GM23338 (cell line): ENCODE results near the gene XRCC6. TPM values are rescaled to one million over a fixed set of nuclear protein-coding genes. Genes with fewer than 3 reads are reported as not detected.

ENCODE experiments used
- ATAC-seq: fragments of 200-7000 bp; cut with Tn5 transposase; 3 replicates; pipeline ENCODE4 v1.9.1; 2020
- DNase-seq: peaks from one replicate; pipeline ENCODE4 v3.0.0-alpha.2; 2015; ENCODE audit warnings: low spot score
- H2AFZ ChIP-seq: fragments of 200-600 bp; sonication (generic); 2 replicates; pipeline ENCODE4 v1.8.0; 2016; ENCODE audit warnings: antibody characterized with exemption, mild to moderate bottlenecking, moderate library complexity
- H3F3A ChIP-seq: fragments of 200-600 bp; sonication (generic); replicated peaks from 2 replicates; pipeline ENCODE4 v1.8.0; 2017; ENCODE audit warnings: antibody characterized with exemption, mixed run types, low read depth
- H3K27ac ChIP-seq: fragments of 200-600 bp; sonication (generic); 2 replicates; pipeline ENCODE4 v1.6.1; 2016; ENCODE audit warnings: low read depth
- H3K27me3 ChIP-seq: fragments of 200-600 bp; sonication (generic); 2 replicates; pipeline ENCODE4 v1.8.0; 2016; ENCODE audit warnings: mild to moderate bottlenecking, mixed run types, moderate library complexity; ENCODE audit not compliant: insufficient read depth
- H3K36me3 ChIP-seq: fragments of 200-600 bp; sonication (generic); 2 replicates; pipeline ENCODE4 v1.8.0; 2016; ENCODE audit warnings: mild to moderate bottlenecking; ENCODE audit not compliant: insufficient read depth
- H3K4me1 ChIP-seq: fragments of 200-600 bp; sonication (generic); 2 replicates; pipeline ENCODE4 v1.8.0; 2016; ENCODE audit warnings: mild to moderate bottlenecking, moderate library complexity; ENCODE audit not compliant: insufficient read depth
- H3K4me2 ChIP-seq: fragments of 200-600 bp; sonication (generic); 2 replicates; pipeline ENCODE4 v1.7.1; 2017; ENCODE audit warnings: mixed run types
- H3K4me3 ChIP-seq: fragments of 200-600 bp; sonication (generic); 2 replicates; pipeline ENCODE4 v1.6.1; 2016; ENCODE audit warnings: mixed run types
- H3K79me2 ChIP-seq: fragments of 200-600 bp; sonication (generic); replicated peaks from 2 replicates; pipeline ENCODE4 v1.8.0; 2017; ENCODE audit warnings: mild to moderate bottlenecking; ENCODE audit not compliant: insufficient read depth
- H3K9me2 ChIP-seq: fragments of 200-600 bp; sonication (generic); 2 replicates; pipeline ENCODE4 v1.8.0; 2017; ENCODE audit not compliant: insufficient read depth
- H4K20me1 ChIP-seq: fragments of 200-600 bp; sonication (generic); replicated peaks from 2 replicates; pipeline ENCODE4 v1.8.0; 2017; ENCODE audit warnings: mild to moderate bottlenecking; ENCODE audit not compliant: insufficient read depth
- H3K27ac Mint-ChIP-seq: 2 replicates; pipeline ENCODE4 v1.8.0; 2020; ENCODE audit warnings: inconsistent platforms, mild to moderate bottlenecking, moderate library complexity, mixed read lengths
- H3K27me3 Mint-ChIP-seq: 3 replicates; pipeline ENCODE4 v1.8.0; 2022; ENCODE audit warnings: low read depth, mild to moderate bottlenecking, moderate library complexity, mixed read lengths, inconsistent platforms; ENCODE audit not compliant: insufficient read depth, poor library complexity
- H3K36me3 Mint-ChIP-seq: 3 replicates; pipeline ENCODE4 v1.8.0; 2021; ENCODE audit warnings: low read depth, mild to moderate bottlenecking, inconsistent platforms, moderate library complexity, mixed read lengths
- H3K4me1 Mint-ChIP-seq: 3 replicates; pipeline ENCODE4 v1.8.0; 2020; ENCODE audit warnings: mild to moderate bottlenecking, inconsistent platforms, mixed read lengths
- H3K4me3 Mint-ChIP-seq: 3 replicates; pipeline ENCODE4 v1.8.0; 2021; ENCODE audit warnings: moderate library complexity, mild to moderate bottlenecking, inconsistent platforms, mixed read lengths
- H3K9me3 Mint-ChIP-seq: 3 replicates; pipeline ENCODE4 v1.8.0; 2020; ENCODE audit warnings: moderate library complexity, mild to moderate bottlenecking, inconsistent platforms, mixed read lengths
- CREB1 ChIP-seq: fragments of 250-450 bp; sonication (Bioruptor Pico); IDR thresholded peaks from 2 replicates; pipeline ENCODE4 v1.5.0; 2020; ENCODE audit warnings: low read depth, mild to moderate bottlenecking, moderate library complexity
- CTCF ChIP-seq, 2 experiments: fragments of 200-600 bp in 1 of 2; sonication (generic) in 1 of 2; conservative IDR thresholded peaks; 2 replicates each; pipeline versions ENCODE4 v1.5.1 to v1.6.1; 2016 to 2017; ENCODE audit warnings: antibody characterized with exemption in 2 of 2, low read depth in 2 of 2, mild to moderate bottlenecking in 2 of 2, moderate library complexity in 1 of 2
- EZH2 ChIP-seq: fragments of 200-600 bp; sonication (generic); IDR thresholded peaks from one replicate; pipeline ENCODE4 v1.8.0; 2017; ENCODE audit warnings: antibody characterized with exemption, mild to moderate bottlenecking, low read depth; ENCODE audit not compliant: unreplicated experiment
- EZH2phosphoT487 ChIP-seq: fragments of 200-600 bp; sonication (generic); IDR thresholded peaks from one replicate; pipeline ENCODE4 v1.8.1; 2018; ENCODE audit warnings: antibody characterized with exemption; ENCODE audit not compliant: unreplicated experiment
- JUNB ChIP-seq: IDR thresholded peaks from one replicate; pipeline ENCODE4 v1.6.1; 2016; ENCODE audit warnings: antibody characterized with exemption; ENCODE audit not compliant: unreplicated experiment
- NANOG ChIP-seq: IDR thresholded peaks from 2 replicates; pipeline ENCODE4 v1.6.1; 2016; ENCODE audit warnings: antibody characterized with exemption, borderline replicate concordance
- POLR2AphosphoS5 ChIP-seq: IDR thresholded peaks from 2 replicates; pipeline ENCODE4 v1.6.1; 2016; ENCODE audit warnings: antibody characterized with exemption, low read depth
- STAT1 ChIP-seq: IDR thresholded peaks from one replicate; pipeline ENCODE4 v1.6.1; 2016; ENCODE audit warnings: antibody characterized with exemption; ENCODE audit not compliant: unreplicated experiment
- ZNF114 ChIP-seq: fragments of 250-450 bp; sonication (Bioruptor Pico); IDR thresholded peaks from 2 replicates; pipeline ENCODE4 v1.5.0; 2020; ENCODE audit warnings: mild to moderate bottlenecking, moderate library complexity
- ZNF331 ChIP-seq: fragments of 250-450 bp; sonication (Bioruptor Pico); IDR thresholded peaks from 2 replicates; pipeline ENCODE4 v1.5.0; 2020; ENCODE audit warnings: low read depth, mild to moderate bottlenecking, moderate library complexity
- ZNF462 ChIP-seq: fragments of 250-450 bp; sonication (Bioruptor Pico); IDR thresholded peaks from 2 replicates; pipeline ENCODE4 v1.5.0; 2020; ENCODE audit warnings: mild to moderate bottlenecking, moderate library complexity
- polyA plus RNA-seq: library from polyadenylated mRNA; unstranded; fragments of >200 nt; fragmentation: Nextera tagmentation; extraction: Ambion mirVana; gene quantifications from 2 replicates; pipeline ENCODE4 v1.2.1, GENCODE V29; 2016
- total RNA-seq: library from RNA; depleted of rRNA; stranded (reverse); fragments of >200 nt; shearing (Covaris generic); gene quantifications from 2 replicates; pipeline ENCODE4 v1.2.3, GENCODE V29; 2014
- TF ChIP-seq, protein P1 (sequence below): IDR thresholded peaks from one replicate; pipeline ENCODE4 v1.6.1; 2018; ENCODE audit warnings: antibody characterized with exemption; ENCODE audit not compliant: unreplicated experiment
- TF ChIP-seq, protein P2 (sequence below): IDR thresholded peaks from 2 replicates; pipeline ENCODE4 v1.6.1; 2016; ENCODE audit warnings: antibody characterized with exemption

XRCC6 gene
- total and polyA plus RNA-seq, 2 experiments from 2014 or later = 351 to 498 TPM

GRCh38 chr22:41642331-41643110 lies 21.4 kb downstream of the XRCC6 start:
- peak overlapping the region; percentile 45; the same call in 1 of the 2 replicates for H3K27ac ChIP-seq
- Mint-ChIP-seq H3K27ac (no peak overlapping the region), H3K4me1 (no peaks in the 10 kb centered on the region)

More at GRCh38 chr22:41642331-41643110, 21.4 kb downstream of the XRCC6 start:
- ATAC-seq (no peak), DNase-seq (no peak)
- Histone ChIP-seq H3K9me2 (no peaks in the 10 kb centered on the region), H3F3A (0 out of 2 replicates have a peak, but pooled peaks cover 3% of the 10 kb centered on the region), H3K4me1 (no peaks in the 10 kb centered on the region), H3K4me3 (no peak overlapping the region), H3K36me3 (peaks cover 74% of the 10 kb centered on the region), H3K4me2 (no peak overlapping the region), H4K20me1 (peaks cover 31% of the 10 kb centered on the region), H2AFZ (no peak overlapping the region), H3K79me2 (peaks cover 55% of the 10 kb centered on the region), H3K27me3 (no peaks in the 10 kb centered on the region)
- Mint-ChIP-seq H3K36me3 (peaks cover 79% of the 10 kb centered on the region), H3K27me3 (no peaks in the 10 kb centered on the region), H3K9me3 (no peaks in the 10 kb centered on the region), H3K4me3 (no peak overlapping the region)
- no peak for TF ChIP-seq ZNF114
- no peak for TF ChIP-seq ZNF331 (CRISPR knock-in tag)
- TF ChIP-seq, protein P1, sequence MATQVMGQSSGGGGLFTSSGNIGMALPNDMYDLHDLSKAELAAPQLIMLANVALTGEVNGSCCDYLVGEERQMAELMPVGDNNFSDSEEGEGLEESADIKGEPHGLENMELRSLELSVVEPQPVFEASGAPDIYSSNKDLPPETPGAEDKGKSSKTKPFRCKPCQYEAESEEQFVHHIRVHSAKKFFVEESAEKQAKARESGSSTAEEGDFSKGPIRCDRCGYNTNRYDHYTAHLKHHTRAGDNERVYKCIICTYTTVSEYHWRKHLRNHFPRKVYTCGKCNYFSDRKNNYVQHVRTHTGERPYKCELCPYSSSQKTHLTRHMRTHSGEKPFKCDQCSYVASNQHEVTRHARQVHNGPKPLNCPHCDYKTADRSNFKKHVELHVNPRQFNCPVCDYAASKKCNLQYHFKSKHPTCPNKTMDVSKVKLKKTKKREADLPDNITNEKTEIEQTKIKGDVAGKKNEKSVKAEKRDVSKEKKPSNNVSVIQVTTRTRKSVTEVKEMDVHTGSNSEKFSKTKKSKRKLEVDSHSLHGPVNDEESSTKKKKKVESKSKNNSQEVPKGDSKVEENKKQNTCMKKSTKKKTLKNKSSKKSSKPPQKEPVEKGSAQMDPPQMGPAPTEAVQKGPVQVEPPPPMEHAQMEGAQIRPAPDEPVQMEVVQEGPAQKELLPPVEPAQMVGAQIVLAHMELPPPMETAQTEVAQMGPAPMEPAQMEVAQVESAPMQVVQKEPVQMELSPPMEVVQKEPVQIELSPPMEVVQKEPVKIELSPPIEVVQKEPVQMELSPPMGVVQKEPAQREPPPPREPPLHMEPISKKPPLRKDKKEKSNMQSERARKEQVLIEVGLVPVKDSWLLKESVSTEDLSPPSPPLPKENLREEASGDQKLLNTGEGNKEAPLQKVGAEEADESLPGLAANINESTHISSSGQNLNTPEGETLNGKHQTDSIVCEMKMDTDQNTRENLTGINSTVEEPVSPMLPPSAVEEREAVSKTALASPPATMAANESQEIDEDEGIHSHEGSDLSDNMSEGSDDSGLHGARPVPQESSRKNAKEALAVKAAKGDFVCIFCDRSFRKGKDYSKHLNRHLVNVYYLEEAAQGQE = no peak
- TF ChIP-seq ZNF462 (CRISPR knock-in tag) = no peak
- no peak for TF ChIP-seq CREB1 (CRISPR knock-in tag)
- no peak for TF ChIP-seq STAT1
- TF ChIP-seq JUNB = no peak
- TF ChIP-seq EZH2phosphoT487 = no peak
- TF ChIP-seq, protein P2, sequence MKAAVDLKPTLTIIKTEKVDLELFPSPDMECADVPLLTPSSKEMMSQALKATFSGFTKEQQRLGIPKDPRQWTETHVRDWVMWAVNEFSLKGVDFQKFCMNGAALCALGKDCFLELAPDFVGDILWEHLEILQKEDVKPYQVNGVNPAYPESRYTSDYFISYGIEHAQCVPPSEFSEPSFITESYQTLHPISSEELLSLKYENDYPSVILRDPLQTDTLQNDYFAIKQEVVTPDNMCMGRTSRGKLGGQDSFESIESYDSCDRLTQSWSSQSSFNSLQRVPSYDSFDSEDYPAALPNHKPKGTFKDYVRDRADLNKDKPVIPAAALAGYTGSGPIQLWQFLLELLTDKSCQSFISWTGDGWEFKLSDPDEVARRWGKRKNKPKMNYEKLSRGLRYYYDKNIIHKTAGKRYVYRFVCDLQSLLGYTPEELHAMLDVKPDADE = no peak
- TF ChIP-seq EZH2 = no peak
- TF ChIP-seq NANOG = no peak
- TF ChIP-seq CTCF (conservative IDR thresholded peaks at IDR 0.05; ENCODE audit: low read depth in 2 of 2) = no peak
- no peak for TF ChIP-seq POLR2AphosphoS5
